ENCODE results near the gene TM7SF3.
"Not testable (repeated sequence)": the region's sequence is repeated elsewhere in the genome, so short reads cannot be mapped to it uniquely, and the experiment has no call there.

GRCh38 chr12:26961391-26961790 is 52.8 kb downstream of the TM7SF3 start:
- not testable (repeated sequence) for TF ChIP-seq CTCF, POLR2AphosphoS5 (IDR thresholded peaks at IDR 0.05)

Measured in breast epithelium (tissue), 3 donors.